ENCODE measurements around the gene ACSS3.

- TF ChIP-seq RFX5 (IDR thresholded peaks at IDR 0.05; ENCODE audit: low read length) (no peak), CTCF (IDR thresholded peaks at IDR 0.05) (no peak), TEAD4 (IDR thresholded peaks at IDR 0.05; ENCODE audit: borderline replicate concordance, insufficient read depth) (no peak), REST (IDR thresholded peaks at IDR 0.05; ENCODE audit: low read depth, low read length) (no peak), MAX (IDR thresholded peaks at IDR 0.05; ENCODE audit: low read depth) (no peak), RCOR1 (IDR thresholded peaks at IDR 0.05; ENCODE audit: low read length) (no peak), EZH2phosphoT487 (IDR thresholded peaks at IDR 0.05; ENCODE audit: borderline replicate concordance, low read depth) (no peak), FOXJ3 (CRISPR knock-in tag; IDR thresholded peaks at IDR 0.05) (no peak), MXI1 (IDR thresholded peaks at IDR 0.05; ENCODE audit: low read depth, low read length) (no peak)
Measured at GRCh38 chr12:81294325-81295190, 216.7 kb downstream of the ACSS3 start.
